ENCODE data around the gene CDH10.

Gene CDH10

GRCh38 chr5:24497145-24497544 lies 147.6 kb downstream of the CDH10 start:
- ATAC-seq = no peak
- TF ChIP-seq ZNF8 (CRISPR knock-in tag; IDR thresholded peaks at IDR 0.05) = no peak
- no peak for TF ChIP-seq TOX (CRISPR knock-in tag; IDR thresholded peaks at IDR 0.05; ENCODE audit: borderline replicate concordance)
- TF ChIP-seq ISL1 (CRISPR knock-in tag; IDR thresholded peaks at IDR 0.05) = no peak
- no peak for TF ChIP-seq BACH2 (CRISPR knock-in tag; IDR thresholded peaks at IDR 0.05; ENCODE audit: borderline replicate concordance)
- TF ChIP-seq PATZ1 (CRISPR knock-in tag; IDR thresholded peaks at IDR 0.05; ENCODE audit: borderline replicate concordance) = no peak
- no peak for TF ChIP-seq GLIS3 (CRISPR knock-in tag; IDR thresholded peaks at IDR 0.05)
- TF ChIP-seq CSDC2 (CRISPR knock-in tag; IDR thresholded peaks at IDR 0.05) = no peak
- TF ChIP-seq ZNF565 (CRISPR knock-in tag; conservative IDR thresholded peaks at IDR 0.05; ENCODE audit: low read depth) = no peak
- no peak for TF ChIP-seq ARNTL (CRISPR knock-in tag; IDR thresholded peaks at IDR 0.05; ENCODE audit: borderline replicate concordance, low read depth)
- TF ChIP-seq OSR1 (CRISPR knock-in tag; IDR thresholded peaks at IDR 0.05) = no peak
- TF ChIP-seq POU6F1 (CRISPR knock-in tag; IDR thresholded peaks at IDR 0.05; ENCODE audit: borderline replicate concordance, low read depth) = no peak
- no peak for TF ChIP-seq PPARA (CRISPR knock-in tag; IDR thresholded peaks at IDR 0.05; ENCODE audit: borderline replicate concordance)
- no peak for TF ChIP-seq RARB (CRISPR knock-in tag; IDR thresholded peaks at IDR 0.05)
- TF ChIP-seq SNAI2 (CRISPR knock-in tag; IDR thresholded peaks at IDR 0.05) = no peak
- no peak for TF ChIP-seq CREB5 (CRISPR knock-in tag; IDR thresholded peaks at IDR 0.05; ENCODE audit: low read depth)
- TF ChIP-seq ZFP3 (CRISPR knock-in tag; IDR thresholded peaks at IDR 0.05) = no peak
- no peak for TF ChIP-seq ZC3H10 (CRISPR knock-in tag; IDR thresholded peaks at IDR 0.05)
- TF ChIP-seq ZFP30 (CRISPR knock-in tag; IDR thresholded peaks at IDR 0.05) = no peak
- TF ChIP-seq ESRRG (CRISPR knock-in tag; IDR thresholded peaks at IDR 0.05) = no peak
- no peak for TF ChIP-seq ZNF70 (CRISPR knock-in tag; IDR thresholded peaks at IDR 0.05)

GRCh38 chr5:24496268-24496667 lies 148.5 kb downstream of the CDH10 start:
- no peak for ATAC-seq
- no peak for TF ChIP-seq TOX (CRISPR knock-in tag; IDR thresholded peaks at IDR 0.05; ENCODE audit: borderline replicate concordance)
- TF ChIP-seq ZFP3 (CRISPR knock-in tag; IDR thresholded peaks at IDR 0.05) = no peak
- TF ChIP-seq TSHZ2 (CRISPR knock-in tag; IDR thresholded peaks at IDR 0.05) = no peak
- no peak for TF ChIP-seq TCF4 (CRISPR knock-in tag; IDR thresholded peaks at IDR 0.05; ENCODE audit: borderline replicate concordance)
- TF ChIP-seq RARB (CRISPR knock-in tag; IDR thresholded peaks at IDR 0.05) = no peak
- TF ChIP-seq OSR1 (CRISPR knock-in tag; IDR thresholded peaks at IDR 0.05) = no peak
- no peak for TF ChIP-seq BACH2 (CRISPR knock-in tag; IDR thresholded peaks at IDR 0.05; ENCODE audit: borderline replicate concordance)
- no peak for TF ChIP-seq PPARA (CRISPR knock-in tag; IDR thresholded peaks at IDR 0.05; ENCODE audit: borderline replicate concordance)
- no peak for TF ChIP-seq SNAI2 (CRISPR knock-in tag; IDR thresholded peaks at IDR 0.05)
- no peak for TF ChIP-seq ZFP30 (CRISPR knock-in tag; IDR thresholded peaks at IDR 0.05)

- no peak for ATAC-seq
- TF ChIP-seq TCF4 (CRISPR knock-in tag; IDR thresholded peaks at IDR 0.05; ENCODE audit: borderline replicate concordance) (no peak), ZC3H10 (CRISPR knock-in tag; IDR thresholded peaks at IDR 0.05) (no peak), OSR1 (CRISPR knock-in tag; IDR thresholded peaks at IDR 0.05) (no peak), CSDC2 (CRISPR knock-in tag; IDR thresholded peaks at IDR 0.05) (no peak), CSRNP3 (CRISPR knock-in tag; IDR thresholded peaks at IDR 0.05) (no peak), ESRRG (CRISPR knock-in tag; IDR thresholded peaks at IDR 0.05) (no peak), ZFP30 (CRISPR knock-in tag; IDR thresholded peaks at IDR 0.05) (no peak), BACH2 (CRISPR knock-in tag; IDR thresholded peaks at IDR 0.05; ENCODE audit: borderline replicate concordance) (no peak)
Observed at GRCh38 chr5:24492229-24492628, 152.5 kb downstream of the CDH10 start.
